DMS79 (cell line): ENCODE data around the gene WNT2.
"Not testable (repeated sequence)": the region's sequence is repeated elsewhere in the genome, so short reads cannot be mapped to it uniquely, and the experiment has no call there.

Source experiments
- DNase-seq: peaks from one replicate; lab custom pipeline; 2025; lab: John Stamatoyannopoulos, UW

The WNT2 gene

DNA sequence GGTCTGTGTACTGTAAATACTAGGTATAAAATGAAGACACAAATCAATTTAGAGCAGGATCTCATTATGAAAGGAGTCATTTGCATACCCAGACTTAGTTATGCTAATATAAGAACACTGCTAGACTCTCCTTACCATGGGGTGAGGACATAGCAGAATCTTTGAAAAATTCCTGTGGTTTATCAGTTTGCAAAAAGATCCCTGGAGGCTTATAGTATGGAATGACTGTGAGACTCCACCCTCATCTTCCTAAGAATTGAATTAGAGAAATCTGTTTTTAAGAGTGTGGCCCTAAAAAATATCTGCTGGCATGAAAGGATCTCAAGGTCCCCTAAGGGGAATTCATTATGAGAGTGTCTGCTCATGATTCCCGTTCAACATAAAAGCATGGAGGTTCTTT is 63.2 kb downstream of the WNT2 start:
- no peak for DNase-seq

DNA sequence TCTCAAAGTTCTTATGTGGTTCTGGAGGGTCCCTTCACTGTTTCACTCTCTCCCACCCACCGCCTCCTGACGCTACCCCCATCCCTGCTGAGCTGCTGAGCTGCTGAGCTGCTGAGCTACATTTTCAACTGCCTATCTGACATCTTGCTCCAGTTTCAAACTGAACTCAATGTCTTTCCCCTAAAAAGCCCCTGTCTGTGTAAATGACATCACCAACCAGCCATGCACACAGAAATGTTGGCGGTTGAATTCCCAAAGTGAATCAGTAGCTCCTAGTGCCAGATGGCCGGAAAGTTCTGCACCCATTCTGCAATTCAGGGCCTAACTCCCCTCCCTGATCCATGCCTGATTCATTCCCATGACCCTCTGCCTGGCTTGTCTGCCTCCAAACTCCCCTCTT is 71.2 kb downstream of the WNT2 start:
- no peak for DNase-seq

DNA sequence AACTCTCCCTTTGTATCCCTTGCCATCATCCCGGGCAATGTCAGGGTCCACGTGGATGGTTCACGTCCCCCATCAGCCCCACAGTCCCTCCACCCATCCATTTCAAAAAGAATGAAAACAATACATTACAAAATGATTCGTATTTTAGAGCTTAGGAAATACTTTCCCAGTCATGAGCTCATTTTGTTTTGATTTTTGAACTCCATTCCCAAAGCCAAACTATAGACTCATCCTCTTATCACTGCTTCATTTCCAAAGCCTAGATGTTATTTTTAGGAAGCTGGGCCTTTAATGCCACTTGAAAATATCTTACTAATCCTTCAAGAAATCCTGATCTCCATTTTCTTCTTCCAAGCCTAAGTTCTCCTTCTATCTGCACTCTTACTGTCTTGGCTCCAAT is 72.1 kb downstream of the WNT2 start:
- DNase-seq, result no peak

DNA sequence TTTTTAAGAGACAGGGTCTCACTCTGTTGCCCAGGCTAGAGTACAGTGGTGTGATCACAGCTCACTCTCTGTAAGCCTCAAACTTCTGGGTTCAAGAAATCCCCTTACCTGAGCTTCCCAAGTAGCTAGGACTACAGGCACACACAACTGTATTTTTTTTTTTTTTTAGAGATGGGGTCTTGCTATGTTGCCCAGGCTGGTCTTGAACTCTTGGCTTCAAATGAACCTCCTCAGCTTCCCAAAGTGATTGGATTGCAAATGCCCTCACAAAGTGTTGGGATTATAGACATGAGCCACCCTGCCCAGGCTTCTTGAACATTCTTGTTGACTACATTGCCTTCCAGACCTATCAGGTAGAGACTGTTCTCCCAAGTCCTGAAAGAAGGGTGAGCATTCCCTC is 72.6 kb downstream of the WNT2 start:
- no peak for DNase-seq

DNA sequence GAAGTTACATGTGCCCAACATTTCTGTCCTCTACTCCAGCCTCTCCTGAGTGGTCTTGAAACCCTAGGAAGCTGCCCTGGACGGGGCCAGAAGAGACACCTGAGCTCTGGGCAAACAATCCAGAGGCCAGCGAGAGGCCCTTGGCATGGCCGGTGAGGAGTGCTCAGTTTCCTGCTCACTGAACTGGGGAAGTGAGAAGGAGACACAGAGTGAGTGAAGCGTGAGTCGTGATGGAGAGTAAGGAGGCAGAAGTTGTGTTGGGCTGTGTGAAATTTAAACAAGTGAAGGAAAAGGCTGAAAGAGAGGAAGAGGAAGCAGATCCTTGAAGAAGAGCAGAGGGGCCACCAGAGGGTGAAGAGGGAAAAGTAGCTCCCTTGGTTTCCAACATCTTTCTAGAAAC is 73.2 kb downstream of the WNT2 start:
- DNase-seq, result no peak

DNA sequence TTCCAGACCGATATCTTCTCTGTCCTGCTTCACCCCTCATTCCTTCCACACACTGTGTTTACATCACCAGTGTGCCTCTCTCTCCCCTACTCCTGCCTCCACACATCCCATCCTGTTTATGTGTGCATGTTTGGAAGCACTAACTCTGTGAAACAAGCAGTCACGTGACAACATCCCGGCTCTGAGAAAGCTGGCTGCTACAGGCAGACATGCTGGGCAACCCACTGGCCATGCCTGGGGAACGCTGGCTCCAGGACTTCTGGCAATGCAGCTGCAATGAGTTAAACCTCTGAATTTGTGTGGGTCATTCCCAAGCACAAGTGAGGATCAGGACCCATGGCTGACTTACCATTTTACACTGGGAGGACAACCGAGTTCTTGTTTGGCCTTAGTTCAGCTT is 74.0 kb downstream of the WNT2 start:
- no peak for DNase-seq

DNA sequence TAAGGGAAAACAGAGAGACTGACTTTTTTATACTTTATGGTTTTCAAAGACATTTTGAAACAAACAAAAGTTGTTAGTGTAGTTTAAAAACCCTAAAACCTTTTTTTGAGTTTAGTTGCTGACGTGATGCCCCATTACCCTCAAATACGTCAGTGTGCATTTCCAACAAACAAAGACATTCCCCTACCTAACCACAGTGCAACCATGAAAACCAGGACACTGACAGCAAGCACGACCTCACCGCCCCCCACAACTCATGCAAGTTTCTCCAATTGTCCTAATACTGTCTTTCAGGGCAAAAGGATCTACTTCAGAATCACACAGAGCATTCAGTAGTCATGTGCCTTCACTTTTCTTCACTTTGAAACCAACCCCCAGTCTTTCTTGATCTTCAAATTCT is 75.0 kb downstream of the WNT2 start:
- DNase-seq, result no peak

DNA sequence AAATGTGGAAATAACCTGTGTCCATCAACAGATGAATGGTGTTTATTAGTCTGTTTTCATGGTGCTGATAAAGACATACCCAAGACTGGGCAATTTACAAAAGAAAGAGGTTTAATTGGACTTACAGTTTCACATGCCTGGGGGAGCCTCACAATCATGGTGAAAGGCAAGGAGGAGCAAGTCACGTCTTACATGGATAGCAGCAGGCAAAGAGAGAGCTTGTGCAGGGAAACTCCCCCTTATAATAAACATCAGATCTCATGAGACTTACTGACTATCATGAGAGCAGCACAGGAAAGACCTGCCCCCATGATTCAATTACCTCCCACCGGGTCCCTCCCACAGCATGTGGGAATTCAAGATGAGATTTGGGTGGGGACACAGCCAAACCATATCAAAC is 77.2 kb downstream of the WNT2 start:
- not testable (repeated sequence) for DNase-seq

DNA sequence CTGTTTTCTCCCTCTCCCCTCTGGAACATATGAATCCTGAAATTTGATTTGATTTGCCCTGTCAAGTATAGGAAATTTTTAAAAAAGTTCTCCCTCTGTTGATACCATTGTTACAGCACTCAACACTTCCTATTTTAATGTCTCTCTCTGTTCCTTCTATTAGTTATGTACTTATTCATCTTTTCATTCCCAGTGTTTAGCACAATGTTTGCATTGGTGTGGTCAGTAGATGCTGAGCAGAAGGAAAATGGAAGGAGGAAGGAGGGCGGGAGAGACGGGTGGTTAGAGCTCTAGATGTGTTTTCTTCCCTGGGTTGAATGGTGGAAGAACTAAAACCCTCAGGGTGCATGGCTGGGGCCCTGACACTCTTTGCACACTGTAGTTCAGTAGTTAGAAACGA is 79.5 kb downstream of the WNT2 start:
- DNase-seq, result no peak

DNA sequence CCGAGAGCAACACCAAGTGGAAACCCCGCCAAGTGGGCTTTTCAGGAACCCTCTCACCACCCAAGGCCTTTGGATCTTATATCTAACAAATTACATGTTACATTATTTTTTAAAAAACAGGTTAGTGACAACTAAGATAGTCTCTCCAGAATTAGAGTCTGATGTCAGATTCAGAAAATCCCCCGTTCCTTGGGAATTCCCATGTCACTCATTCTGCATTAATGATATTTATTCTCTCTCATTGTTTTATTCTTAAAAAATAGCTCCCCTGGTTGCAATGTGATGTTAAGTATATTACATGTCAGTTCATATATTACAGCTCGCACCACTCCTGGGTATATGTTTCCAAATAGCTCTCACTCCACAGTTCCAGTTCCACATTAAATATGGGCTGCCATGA is 81.8 kb downstream of the WNT2 start:
- no peak for DNase-seq

DNA sequence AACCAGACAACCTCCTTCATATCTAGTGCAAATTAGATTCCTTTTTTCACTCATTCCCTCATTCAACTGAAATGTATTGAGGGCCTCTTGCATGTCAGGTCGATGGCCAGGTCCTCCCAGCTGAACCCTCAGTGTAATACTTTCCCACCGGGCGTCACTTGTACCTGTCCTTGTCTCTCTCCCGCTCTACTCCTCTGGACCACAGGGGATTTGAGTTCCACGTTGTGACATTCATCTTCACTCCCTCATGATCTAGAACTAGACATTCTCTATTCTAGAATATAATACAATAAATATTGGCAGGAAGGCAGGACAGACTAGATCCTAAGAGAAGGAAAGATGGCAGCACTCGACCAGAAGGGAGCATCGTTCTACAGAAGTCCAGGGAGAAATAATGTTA is 83.9 kb downstream of the WNT2 start:
- no peak for DNase-seq

DNA sequence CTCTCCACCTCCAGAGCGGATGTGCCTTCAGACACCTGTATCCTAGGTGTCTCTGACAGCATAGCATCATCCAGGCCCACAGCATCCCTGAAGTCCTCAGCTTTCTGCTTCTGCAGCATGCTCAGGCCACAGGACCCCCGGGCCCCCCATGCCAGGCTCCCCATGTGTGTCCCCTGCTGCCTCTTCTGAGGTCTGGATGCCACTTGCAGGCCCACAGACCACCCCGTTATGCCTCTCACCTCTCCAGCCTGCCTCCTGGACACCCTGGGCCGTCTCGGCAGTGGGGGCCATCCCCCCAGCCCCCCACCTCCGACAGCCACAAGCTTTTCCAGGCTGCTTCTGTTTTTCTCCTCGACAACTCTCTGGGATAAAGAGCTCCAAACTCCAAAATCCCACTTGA is 84.4 kb downstream of the WNT2 start:
- DNase-seq, result no peak

DNA sequence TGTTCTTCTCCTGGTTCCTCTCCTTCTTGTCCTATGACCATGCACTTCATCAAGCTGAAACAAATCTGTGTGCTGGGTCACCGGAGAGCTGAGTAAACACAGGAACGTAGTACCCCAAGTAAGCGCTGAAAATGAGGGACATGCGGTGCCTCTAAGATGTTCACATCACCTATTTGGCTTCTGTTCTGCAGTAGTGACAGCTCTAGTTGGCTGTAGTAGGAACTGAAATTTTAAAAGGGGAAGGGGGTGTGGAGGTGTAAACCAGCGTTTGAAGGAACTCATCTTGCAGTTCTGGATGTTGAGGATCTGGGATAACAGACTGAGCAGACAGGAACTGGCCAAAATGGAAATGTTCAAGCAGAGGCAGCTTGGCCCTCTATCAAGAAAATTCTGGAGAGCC is 85.2 kb downstream of the WNT2 start:
- no peak for DNase-seq

DNA sequence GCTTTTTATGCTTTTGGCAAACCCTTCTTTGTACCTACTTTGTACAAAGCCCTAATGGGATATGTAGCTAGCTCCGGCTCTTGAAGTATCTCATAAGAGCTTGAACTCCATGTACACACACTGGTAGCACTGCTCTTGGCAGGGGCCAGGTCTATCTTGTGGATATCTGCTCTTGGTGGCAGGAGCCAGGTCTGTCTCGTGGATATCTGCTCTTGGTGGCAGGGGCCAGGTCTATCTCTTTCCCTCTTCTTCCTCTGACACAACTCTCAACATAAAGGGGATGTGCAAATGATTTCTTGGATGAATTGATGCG is 91.9 kb downstream of the WNT2 start:
- DNase-seq, result no peak

DNA sequence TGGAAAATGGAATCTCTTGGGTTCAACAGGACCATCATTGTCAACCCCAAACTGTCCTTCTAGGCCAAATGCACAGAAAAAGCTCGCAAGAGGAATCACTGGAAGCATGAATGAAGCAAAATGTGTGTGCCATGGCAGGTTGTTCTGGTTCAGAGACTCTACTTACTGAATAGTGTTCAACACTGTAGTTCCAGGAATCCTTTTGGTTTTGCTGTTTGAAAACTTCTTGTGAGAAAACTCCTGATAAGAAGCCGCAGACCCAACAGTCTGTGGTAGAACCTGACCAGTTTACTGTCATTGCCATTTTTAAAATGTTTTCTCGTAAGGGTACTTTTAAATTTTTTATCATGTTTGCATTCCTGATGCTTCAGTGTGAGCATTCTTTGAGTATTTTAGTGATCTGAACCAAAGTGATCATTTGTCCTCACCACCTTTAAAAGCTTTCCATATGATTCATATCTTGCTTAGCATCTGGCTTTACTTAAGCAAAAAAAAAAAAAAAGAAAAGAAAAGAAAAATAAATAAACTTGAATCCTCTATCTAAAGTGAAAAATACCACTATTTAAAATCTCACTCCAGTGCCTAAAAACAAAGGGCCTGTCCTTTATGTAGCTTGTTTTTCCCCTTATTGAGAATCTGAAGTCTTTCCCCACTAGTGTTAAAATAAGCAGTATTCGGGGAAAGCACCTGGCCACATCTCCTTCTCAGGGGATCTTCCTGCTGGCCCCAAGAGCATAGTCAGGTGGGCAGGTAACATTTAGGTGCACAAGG is 92.4 kb downstream of the WNT2 start:
- DNase-seq, result no peak

DNA sequence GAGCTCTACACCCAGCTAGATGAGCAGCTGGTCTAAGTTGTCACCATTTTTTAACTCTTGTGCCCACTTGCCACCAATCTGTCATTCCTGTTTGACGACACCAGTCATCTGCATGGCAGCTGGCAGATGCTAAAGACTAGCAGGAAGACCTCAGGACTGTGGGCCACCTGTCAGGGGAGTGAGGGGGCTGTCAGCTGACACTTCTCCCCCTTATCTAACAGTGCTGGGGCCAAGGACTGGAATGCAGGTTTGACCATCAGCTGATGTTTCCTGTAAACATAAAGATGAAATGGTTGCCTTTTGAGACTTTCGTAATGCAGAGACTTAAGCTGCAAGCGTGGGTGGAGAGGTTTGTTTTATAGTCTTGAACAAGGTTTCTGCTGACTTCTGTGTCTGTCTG is 93.5 kb downstream of the WNT2 start:
- DNase-seq, result no peak

DNA sequence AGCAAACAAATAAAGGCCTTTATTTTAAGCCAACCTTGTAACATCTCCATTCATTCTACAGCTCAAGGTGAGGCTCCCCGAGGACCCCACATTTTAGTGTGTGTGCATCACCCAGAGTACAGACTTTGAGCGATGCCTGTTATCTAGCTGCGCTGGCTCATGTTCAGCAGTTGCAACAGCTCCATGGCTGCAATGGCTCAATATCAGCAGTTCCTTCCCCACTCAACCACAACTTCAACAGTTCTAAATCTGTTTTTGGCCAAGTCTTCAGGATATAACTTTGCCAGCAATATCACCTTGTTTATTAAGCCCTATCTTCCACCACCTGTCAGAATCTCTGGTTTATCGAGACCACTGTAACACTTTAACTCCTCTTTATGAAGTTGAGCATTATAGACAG is 95.8 kb downstream of the WNT2 start:
- DNase-seq, result no peak

DNA sequence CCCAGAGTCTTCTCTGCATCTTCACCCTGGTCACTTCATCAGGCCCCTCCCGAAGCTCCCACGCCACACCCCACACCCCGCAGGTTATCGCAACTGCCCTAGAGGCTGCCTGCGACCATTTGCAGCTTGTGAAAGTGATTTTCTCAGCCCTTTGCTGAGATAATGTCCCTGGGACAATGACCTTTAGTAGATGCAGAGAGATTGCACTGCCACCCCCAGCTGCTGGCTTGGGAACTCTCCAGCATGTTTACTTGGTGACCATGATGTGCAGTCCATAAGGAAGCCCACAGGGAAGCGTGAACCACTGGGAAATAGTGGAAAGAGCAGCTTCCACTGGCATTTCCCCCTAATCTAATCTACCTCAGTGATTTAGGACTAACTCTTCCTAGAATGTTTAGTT is 97.3 kb downstream of the WNT2 start:
- no peak for DNase-seq
